HepG2 (cell line): ENCODE results near the gene LGALS8. TPM values are rescaled to one million over a fixed set of nuclear protein-coding genes. Genes with fewer than 3 reads are reported as not detected.
A peak's percentile ranks its signal among the peaks of the same experiment; 100 is the strongest.

Experiments
- ATF6 ChIP-seq: sonication (generic); formaldehyde crosslinking; conservative IDR thresholded peaks from 2 replicates; pipeline ENCODE4 v1.4.0; 2020; ENCODE audit warnings: missing genetic modification reagents
- ATF7 ChIP-seq, 2 experiments: fragments of 450-650 bp in 1 of 2; sonication (generic) in 1 of 2; formaldehyde crosslinking in 1 of 2; IDR thresholded peaks; 2 replicates each; pipeline versions ENCODE4 v1.4.0 to v1.6.1; 2016 to 2020; ENCODE audit warnings: antibody characterized with exemption in 1 of 2, mild to moderate bottlenecking in 1 of 2, missing genetic modification reagents in 1 of 2
- BRCA1 ChIP-seq: sonication (generic); formaldehyde crosslinking; IDR thresholded peaks from 2 replicates; pipeline ENCODE4 v1.4.0; 2020; ENCODE audit warnings: missing genetic modification reagents
- CREM ChIP-seq, 2 experiments: sonication (generic) in 1 of 2; formaldehyde crosslinking in 1 of 2; IDR thresholded peaks; 2 replicates each; pipeline versions ENCODE4 v1.4.0 to v1.6.1; 2016 to 2020; ENCODE audit warnings: antibody characterized with exemption in 1 of 2, mild to moderate bottlenecking in 1 of 2, missing genetic modification reagents in 1 of 2
- DNMT1 ChIP-seq: sonication (generic); formaldehyde crosslinking; IDR thresholded peaks from 2 replicates; pipeline ENCODE4 v1.5.1; 2020; ENCODE audit warnings: mild to moderate bottlenecking, missing genetic modification reagents
- FOXC1 ChIP-seq: sonication (generic); formaldehyde crosslinking; IDR thresholded peaks from 2 replicates; pipeline ENCODE4 v1.8.0; 2022; ENCODE audit warnings: mild to moderate bottlenecking, missing genetic modification reagents, borderline replicate concordance
- GATAD1 ChIP-seq: IDR thresholded peaks from 2 replicates; pipeline ENCODE4 v1.6.1; 2016; ENCODE audit warnings: missing genetic modification reagents, missing compliant biosample characterization
- MIER3 ChIP-seq: IDR thresholded peaks from 2 replicates; pipeline ENCODE4 v1.6.1; 2016; ENCODE audit warnings: missing compliant biosample characterization, borderline replicate concordance
- PBX2 ChIP-seq: IDR thresholded peaks from 2 replicates; pipeline ENCODE4 v1.6.1; 2016; ENCODE audit warnings: control low read depth
- PHF21A ChIP-seq: sonication (generic); formaldehyde crosslinking; IDR thresholded peaks from 2 replicates; pipeline ENCODE4 v1.5.0; 2020; ENCODE audit warnings: mild to moderate bottlenecking, missing genetic modification reagents
- POGZ ChIP-seq: sonication (generic); formaldehyde crosslinking; IDR thresholded peaks from 2 replicates; pipeline ENCODE4 v1.4.0; 2020; ENCODE audit warnings: mild to moderate bottlenecking, missing genetic modification reagents
- RCOR2 ChIP-seq: IDR thresholded peaks from 2 replicates; pipeline ENCODE4 v1.6.1; 2016; ENCODE audit warnings: missing biosample characterization, missing genetic modification reagents
- RFX1 ChIP-seq: fragments of 450-650 bp; IDR thresholded peaks from 2 replicates; pipeline ENCODE4 v1.6.1; 2017
- RXRB ChIP-seq: IDR thresholded peaks from 2 replicates; pipeline ENCODE4 v1.6.1; 2016; ENCODE audit warnings: borderline replicate concordance, missing genetic modification reagents, missing compliant biosample characterization
- SATB2 ChIP-seq: sonication (generic); formaldehyde crosslinking; IDR thresholded peaks from 2 replicates; pipeline ENCODE4 v1.5.0; 2020; ENCODE audit warnings: missing genetic modification reagents
- SOX6 ChIP-seq, 2 experiments: fragments of 450-650 bp in 1 of 2; sonication (generic) in 1 of 2; formaldehyde crosslinking in 1 of 2; IDR thresholded peaks; 2 replicates each; pipeline versions ENCODE4 v1.4.0 to v1.6.1; 2017 to 2020; ENCODE audit warnings: antibody characterized with exemption in 1 of 2, mild to moderate bottlenecking in 1 of 2, missing genetic modification reagents in 1 of 2
- TAF1 ChIP-seq: sonication (generic); formaldehyde crosslinking; IDR thresholded peaks from 2 replicates; pipeline ENCODE4 v1.4.0; 2020; ENCODE audit warnings: missing genetic modification reagents
- ZNF138 ChIP-seq: sonication (generic); formaldehyde crosslinking; IDR thresholded peaks from 2 replicates; pipeline ENCODE4 v1.5.0; 2020; ENCODE audit warnings: mild to moderate bottlenecking, low read depth, missing genetic modification reagents
- ZNF343 ChIP-seq: sonication (generic); formaldehyde crosslinking; IDR thresholded peaks from 2 replicates; pipeline ENCODE4 v1.4.0; 2020; ENCODE audit warnings: mild to moderate bottlenecking, missing genetic modification reagents
- ZNF614 ChIP-seq: IDR thresholded peaks from 2 replicates; pipeline ENCODE4 v1.6.1; 2018; ENCODE audit warnings: missing biosample characterization, missing genetic modification reagents, inconsistent platforms, borderline replicate concordance
- ZNF792 ChIP-seq: IDR thresholded peaks from 2 replicates; pipeline ENCODE4 v1.6.1; 2016
- polyA plus RNA-seq, 8 experiments: library from polyadenylated mRNA; depleted of rRNA in 3 of 8; stranded (reverse) in 7 of 8; unstranded in 1 of 8; fragments of >200 nt; fragmentation: Illumina TruSeq in 4 of 8; extraction: Trizol in 4 of 8; gene quantifications; 2 replicates each; pipeline versions ENCODE4 v1.2.1 to v1.2.3, GENCODE V29; 2011 to 2016; ENCODE audit warnings: low read depth in 4 of 8, missing spikeins in 1 of 8, mixed read lengths in 1 of 8; ENCODE audit not compliant: insufficient read depth in 1 of 8
- total RNA-seq, 5 experiments: library from RNA; depleted of rRNA; stranded (reverse); fragments of >200 nt; fragmentation: Illumina TruSeq; extraction: Trizol; gene quantifications; 2 replicates each; pipeline ENCODE4 v1.2.3, GENCODE V29; 2016; ENCODE audit warnings: low read depth in 1 of 5
- TF ChIP-seq, protein P1 (sequence below): sonication (generic); formaldehyde crosslinking; IDR thresholded peaks from 2 replicates; pipeline ENCODE4 v1.4.0; 2020; ENCODE audit warnings: missing genetic modification reagents, borderline replicate concordance

Gene LGALS8
- total and polyA plus RNA-seq, 2 of the 13 experiments (the other 11 are each of a cell fraction or from before 2014, with no cell fraction given), result 29.3 to 185 TPM

DNA sequence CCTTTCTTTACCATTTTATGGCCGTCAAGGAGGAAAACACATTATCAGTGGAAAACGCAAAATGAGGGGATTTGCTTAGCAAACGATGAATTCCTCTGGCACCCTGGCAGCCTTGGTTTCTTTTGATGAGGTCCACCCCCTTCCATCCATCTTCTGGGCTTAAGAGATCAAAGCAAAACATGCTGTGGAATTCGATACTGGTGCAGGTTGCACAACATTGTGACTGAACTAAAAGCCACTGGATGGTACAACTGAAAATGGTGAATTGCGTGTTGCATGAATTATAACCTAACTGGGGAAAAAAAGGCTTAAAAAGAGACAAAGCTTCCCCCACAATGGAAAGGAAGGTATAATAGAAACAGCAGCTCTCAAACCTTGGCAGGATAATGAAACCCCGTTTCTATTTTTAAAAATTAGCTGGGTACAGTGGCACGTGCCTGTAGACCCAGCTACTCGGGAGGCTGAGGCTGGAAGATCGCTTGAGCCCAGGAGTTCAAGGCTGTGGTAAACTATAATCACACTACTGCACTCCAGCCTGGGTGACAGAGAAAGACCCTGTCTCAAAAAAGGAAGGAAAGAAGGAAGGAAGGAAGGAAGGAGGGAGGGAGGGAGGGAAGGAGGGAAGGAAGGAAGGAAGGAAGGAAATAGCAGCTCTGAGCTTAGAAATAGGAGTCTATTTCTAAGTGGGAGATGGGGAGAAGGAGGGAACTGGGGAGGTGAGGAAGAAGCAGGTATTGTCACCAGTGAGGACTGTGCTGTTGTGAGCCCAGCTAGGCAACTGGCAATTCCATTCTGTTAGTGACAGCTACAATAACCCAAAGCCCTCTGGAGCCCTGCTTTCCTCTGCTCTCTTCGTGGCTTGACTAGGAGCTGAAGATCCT, 29.0 kb upstream of the LGALS8 start (continued):
- no peak for TF ChIP-seq FOXC1 (CRISPR knock-in tag)
- TF ChIP-seq, protein P1, sequence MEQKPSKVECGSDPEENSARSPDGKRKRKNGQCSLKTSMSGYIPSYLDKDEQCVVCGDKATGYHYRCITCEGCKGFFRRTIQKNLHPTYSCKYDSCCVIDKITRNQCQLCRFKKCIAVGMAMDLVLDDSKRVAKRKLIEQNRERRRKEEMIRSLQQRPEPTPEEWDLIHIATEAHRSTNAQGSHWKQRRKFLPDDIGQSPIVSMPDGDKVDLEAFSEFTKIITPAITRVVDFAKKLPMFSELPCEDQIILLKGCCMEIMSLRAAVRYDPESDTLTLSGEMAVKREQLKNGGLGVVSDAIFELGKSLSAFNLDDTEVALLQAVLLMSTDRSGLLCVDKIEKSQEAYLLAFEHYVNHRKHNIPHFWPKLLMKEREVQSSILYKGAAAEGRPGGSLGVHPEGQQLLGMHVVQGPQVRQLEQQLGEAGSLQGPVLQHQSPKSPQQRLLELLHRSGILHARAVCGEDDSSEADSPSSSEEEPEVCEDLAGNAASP (CRISPR knock-in tag), result peak; percentile 54; the same call in 1 of the 2 replicates
- TF ChIP-seq RXRB (CRISPR knock-in tag), result peak; percentile 84
- 0 out of 2 replicates have a peak, but pooled peaks have one; percentile 40 for TF ChIP-seq ZNF792 (CRISPR knock-in tag)
- TF ChIP-seq PBX2, result no peak; the same call in 1 of the 2 replicates
- no peak for TF ChIP-seq ZNF614
- peak; percentile 75 for TF ChIP-seq PHF21A
- TF ChIP-seq MIER3, result peak; percentile 37; the same call in 1 of the 2 replicates
- TF ChIP-seq RCOR2 (CRISPR knock-in tag), result peak; percentile 79
- TF ChIP-seq ATF7 (IDR thresholded peaks at IDR 0.05), result no peak
- TF ChIP-seq ATF7 (CRISPR knock-in tag; IDR thresholded peaks at IDR 0.05), result no peak
- peak; percentile 11; the same call in 1 of the 2 replicates for TF ChIP-seq TAF1 (CRISPR knock-in tag)
- no peak for TF ChIP-seq ZNF343 (CRISPR knock-in tag)
- TF ChIP-seq SOX6 (IDR thresholded peaks at IDR 0.05), result no peak
- peak; percentile 81; the same call in 1 of the 2 replicates for TF ChIP-seq SOX6 (CRISPR knock-in tag; IDR thresholded peaks at IDR 0.05)
- TF ChIP-seq CREM (IDR thresholded peaks at IDR 0.05), result peak; percentile 81
- TF ChIP-seq CREM (CRISPR knock-in tag; IDR thresholded peaks at IDR 0.05), result no peak
- TF ChIP-seq ZNF138, result no peak
- TF ChIP-seq POGZ, result peak; percentile 52; the same call in 1 of the 2 replicates
- TF ChIP-seq ATF6 (CRISPR knock-in tag), result no peak
- no peak for TF ChIP-seq BRCA1 (CRISPR knock-in tag)
- TF ChIP-seq GATAD1 (CRISPR knock-in tag), result peak; percentile 26; the same call in 1 of the 2 replicates
- TF ChIP-seq DNMT1 (CRISPR knock-in tag), result no peak
- TF ChIP-seq RFX1, result no peak
- TF ChIP-seq SATB2 (CRISPR knock-in tag), result no peak
